HG03558 (cell line): ENCODE measurements around the gene SNRPA.
"Not testable (repeated sequence)": the region's sequence is repeated elsewhere in the genome, so short reads cannot be mapped to it uniquely, and the experiment has no call there.

ENCODE experiments used
- ATAC-seq: cut with Tn5 transposase; IDR thresholded peaks from one replicate; pipeline ENCODE4 v1.9.1; 2021; ENCODE audit warnings: moderate number of reproducible peaks; ENCODE audit not compliant: unreplicated experiment; ENCODE audit errors: extremely low read depth

SNRPA gene

DNA sequence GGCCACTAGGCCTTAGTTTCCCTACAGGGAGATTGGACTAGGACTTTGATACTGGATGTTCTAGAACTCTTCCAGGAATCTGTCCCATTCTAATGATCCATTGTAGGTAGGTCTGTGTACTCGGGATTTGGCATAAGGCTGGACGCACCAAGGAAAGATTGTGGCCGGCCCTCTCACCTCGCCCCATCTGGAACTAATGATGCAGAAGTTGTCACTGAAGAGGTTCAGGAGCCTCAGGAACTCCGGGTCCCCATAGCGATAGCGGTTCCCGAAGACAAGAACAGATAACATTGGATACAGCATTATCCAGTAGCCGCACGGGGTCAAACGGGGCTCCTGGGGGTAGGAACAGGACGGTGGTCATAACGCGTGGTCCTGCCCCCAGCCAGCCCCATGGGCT, 59.2 kb downstream of the SNRPA start:
- no peak for ATAC-seq

DNA sequence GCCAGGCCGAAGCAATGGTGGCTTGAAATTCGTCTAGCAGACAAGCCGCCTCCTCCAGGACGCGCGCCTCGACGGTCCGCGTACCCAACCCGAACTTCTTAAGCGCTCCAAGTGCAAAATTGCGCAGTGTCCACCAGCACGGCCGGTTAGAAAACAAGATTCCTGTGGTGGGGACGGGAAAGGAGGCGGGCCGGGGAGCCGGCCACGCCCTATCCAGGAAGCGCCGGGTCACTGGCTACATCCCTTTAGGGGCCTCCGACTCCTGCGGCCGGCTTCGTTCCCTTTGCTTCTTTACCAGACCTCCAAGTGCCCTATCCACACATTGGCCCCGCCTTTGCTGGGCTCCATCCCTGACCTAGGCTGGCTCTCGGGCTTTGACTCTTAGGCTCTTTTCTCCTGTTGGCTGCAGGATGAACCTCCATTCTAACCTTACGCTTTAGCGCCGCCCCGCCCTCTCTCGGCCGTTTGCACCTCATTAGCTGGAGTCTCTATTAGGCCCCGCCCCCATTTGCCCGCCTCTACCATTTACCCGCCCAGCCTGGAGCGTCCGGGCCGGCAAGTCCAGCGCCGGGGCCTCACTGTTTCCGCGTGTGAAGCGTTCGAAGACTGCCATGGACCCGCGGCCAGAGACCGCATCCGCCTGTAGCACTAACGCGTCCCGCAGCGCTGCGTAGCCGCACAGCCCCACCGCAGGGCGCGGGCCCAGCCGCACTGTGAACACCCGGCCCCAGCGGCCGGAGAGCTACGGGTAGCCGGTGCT, 59.8 kb downstream of the SNRPA start:
- not testable (repeated sequence) for ATAC-seq

DNA sequence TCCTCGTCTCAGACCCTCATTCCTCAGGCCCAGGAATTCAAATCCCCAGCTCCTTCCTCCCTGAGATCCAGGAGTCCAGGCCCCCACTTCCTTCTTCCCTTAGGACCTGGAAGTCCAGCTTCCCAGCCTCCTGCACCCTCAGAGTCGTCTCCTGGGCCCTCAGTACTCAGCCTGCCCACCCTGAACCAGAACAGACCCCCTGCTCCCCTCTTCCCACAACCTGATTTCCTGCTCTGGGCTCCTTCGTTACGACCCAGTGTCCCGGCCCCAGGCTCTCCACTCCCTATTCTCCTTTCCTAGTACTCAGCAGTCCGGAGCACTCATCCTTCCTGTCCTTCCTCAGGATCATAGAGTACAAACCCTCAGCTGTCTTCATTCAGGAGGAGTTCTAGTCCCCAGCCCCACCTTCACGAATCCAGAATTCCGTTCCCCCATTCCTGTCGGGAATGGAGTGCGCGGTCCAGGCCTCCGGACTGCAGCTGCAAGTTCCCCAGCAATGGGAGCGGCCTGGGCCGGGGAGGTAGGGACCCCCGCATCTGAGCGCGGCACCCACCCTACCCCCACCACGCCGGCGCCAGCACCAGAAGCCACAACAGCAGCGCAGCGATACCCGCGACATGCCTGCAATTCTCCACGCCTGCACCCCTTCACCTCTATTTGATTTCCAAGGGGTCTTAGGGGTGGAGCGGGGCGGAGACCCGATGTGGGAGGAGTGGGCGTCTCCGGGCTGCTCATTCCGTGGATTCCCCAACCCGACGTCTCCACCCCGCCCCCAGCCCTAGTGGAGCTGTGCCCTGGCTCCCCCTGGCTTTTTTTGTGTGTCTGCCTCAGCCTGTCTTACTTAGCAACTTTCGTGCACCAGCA, 60.7 kb downstream of the SNRPA start:
- ATAC-seq, result no peak

DNA sequence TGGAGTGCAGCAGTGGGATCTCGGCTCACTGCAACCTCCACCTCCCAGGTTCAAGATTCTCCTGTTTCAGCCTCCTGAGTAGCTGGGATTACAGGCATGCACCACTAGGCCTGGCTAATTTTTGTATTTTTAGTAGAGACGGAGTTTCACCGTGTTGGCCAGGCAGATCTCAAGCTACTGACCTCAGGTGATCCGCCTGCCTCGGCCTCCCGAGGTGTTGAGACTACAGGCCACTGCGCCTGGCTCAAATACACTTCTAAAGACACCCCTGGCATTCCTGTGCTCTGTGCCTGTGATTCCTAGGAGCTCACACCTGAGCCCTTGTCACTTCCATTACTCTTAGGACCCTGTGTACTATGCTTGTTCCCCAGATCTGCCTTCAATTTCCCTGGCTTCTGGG, 61.6 kb downstream of the SNRPA start:
- not testable (repeated sequence) for ATAC-seq

DNA sequence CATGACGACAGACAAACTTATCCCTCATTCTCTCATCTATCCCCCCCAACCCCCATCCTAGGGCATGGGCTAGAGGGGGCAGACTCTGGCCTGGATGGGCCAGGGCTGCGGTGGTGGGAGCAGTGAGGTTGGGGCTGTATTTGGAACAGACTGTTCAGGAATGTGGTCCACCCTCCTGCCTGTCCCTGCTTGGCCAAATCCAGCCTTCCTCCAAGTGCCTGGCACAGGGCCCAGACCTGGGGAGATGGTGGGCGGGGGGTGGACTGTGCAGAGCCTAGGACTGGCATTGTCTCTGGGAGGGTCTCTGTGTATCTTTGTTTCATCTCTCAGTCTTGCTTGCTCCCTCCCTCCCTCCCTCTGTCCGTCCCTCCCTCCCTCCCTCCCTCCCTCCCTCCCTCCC, 62.2 kb downstream of the SNRPA start:
- no peak for ATAC-seq
